PC-9 (cell line): Measurements from ENCODE around the gene PPM1E. TPM values are rescaled to one million over a fixed set of nuclear protein-coding genes. Genes with fewer than 3 reads are reported as not detected.

ENCODE experiments used
- BruUV-seq: library from RNA; stranded (reverse); fragments of 400-500 nt; replicated peaks from 2 replicates; lab custom pipeline; 2021; lab: Mats Ljungman, UMichigan
- CTCF ChIA-PET: fragments of 300-600 bp; sonication (Branson Sonifier 250); formaldehyde crosslinking; loops from one replicate; lab custom pipeline; 2022; ENCODE audit warnings: antibody characterized with exemption; lab: Charles Lee
- POLR2A ChIA-PET: fragments of 300-600 bp; sonication (Branson Sonifier 250); formaldehyde crosslinking; loops from one replicate; lab custom pipeline; 2022; ENCODE audit warnings: antibody characterized with exemption; ENCODE audit not compliant: unreplicated experiment; lab: Charles Lee
- DNase-seq, 2 experiments: peaks; one replicate each; pipeline versions ENCODE4 v3.0.0 to v3.0.0-alpha.2; 2015 to 2022; ENCODE audit warnings: mixed read lengths in 1 of 2
- H2AFZ ChIP-seq: fragments of 200-600 bp; sonication (generic); 2 replicates; pipeline ENCODE4 v1.8.1; 2017; ENCODE audit warnings: antibody characterized with exemption
- H3F3A ChIP-seq: fragments of 200-600 bp; sonication (generic); 2 replicates; pipeline ENCODE4 v1.8.1; 2017; ENCODE audit warnings: antibody characterized with exemption, mild to moderate bottlenecking, low read depth; ENCODE audit not compliant: insufficient read depth
- H3K27ac ChIP-seq: fragments of 200-600 bp; sonication (generic); 2 replicates; pipeline ENCODE4 v1.6.1; 2016; ENCODE audit warnings: mixed run types
- H3K27me3 ChIP-seq: fragments of 200-600 bp; sonication (generic); 2 replicates; pipeline ENCODE4 v1.6.1; 2016; ENCODE audit warnings: low read depth, mixed run types; ENCODE audit not compliant: insufficient read depth
- H3K36me3 ChIP-seq: fragments of 200-600 bp; sonication (generic); 2 replicates; pipeline ENCODE4 v1.6.1; 2016; ENCODE audit warnings: low read depth, mixed run types
- H3K4me1 ChIP-seq: fragments of 200-600 bp; sonication (generic); replicated peaks from 2 replicates; pipeline ENCODE4 v1.6.1; 2016; ENCODE audit warnings: mixed run types; ENCODE audit not compliant: insufficient read depth
- H3K4me2 ChIP-seq: fragments of 200-600 bp; sonication (generic); 2 replicates; pipeline ENCODE4 v1.6.1; 2017; ENCODE audit warnings: mixed run types
- H3K4me3 ChIP-seq: fragments of 200-600 bp; sonication (generic); 2 replicates; pipeline ENCODE4 v1.6.1; 2016; ENCODE audit warnings: mixed run types
- H3K79me2 ChIP-seq: fragments of 200-600 bp; sonication (generic); 2 replicates; pipeline ENCODE4 v1.6.1; 2017; ENCODE audit warnings: low read depth, mixed run types
- H3K9me2 ChIP-seq: fragments of 200-600 bp; sonication (generic); 2 replicates; pipeline ENCODE4 v1.8.1; 2017; ENCODE audit warnings: mild to moderate bottlenecking; ENCODE audit not compliant: insufficient read depth
- H3K9me3 ChIP-seq: fragments of 200-600 bp; sonication (generic); 2 replicates; pipeline ENCODE4 v1.8.1; 2016; ENCODE audit warnings: low read depth; ENCODE audit not compliant: insufficient read depth
- H4K20me1 ChIP-seq: fragments of 200-600 bp; sonication (generic); 2 replicates; pipeline ENCODE4 v1.8.1; 2017; ENCODE audit not compliant: insufficient read depth
- EZH2 ChIP-seq: fragments of 200-600 bp; sonication (generic); IDR thresholded peaks from 2 replicates; pipeline ENCODE4 v1.8.0; 2017; ENCODE audit warnings: antibody characterized with exemption, low read depth
- intact Hi-C: fragments of 100-400 bp; cut with micrococcal nuclease; formaldehyde crosslinking; loops from one replicate; pipeline ENCODE4 v1.10.0; 2022; ENCODE audit not compliant: unreplicated experiment
- total RNA-seq: library from RNA; stranded (reverse); gene quantifications from 2 replicates; pipeline ENCODE4 v1.2.3, GENCODE V29; 2021
- TF ChIP-seq, protein P1 (sequence below): fragments of 200-600 bp; sonication (generic); conservative IDR thresholded peaks from 2 replicates; pipeline ENCODE4 v1.6.1; 2017; ENCODE audit warnings: mixed run types, antibody characterized with exemption, mild to moderate bottlenecking, moderate library complexity

PPM1E gene
- total RNA-seq, 1 experiment from 2014 or later: 0.04 TPM

GRCh38 chr17:58722274-58722673 is 33.4 kb upstream of the PPM1E start:
- Histone ChIP-seq H3K9me2 (no peaks in the 10 kb centered on the region), H3K36me3 (no peaks in the 10 kb centered on the region; the same call in 1 of the 2 replicates), H3K27ac (no peak overlapping the region), H3K4me3 (no peak overlapping the region), H3K9me3 (no peaks in the 10 kb centered on the region), H2AFZ (no peak overlapping the region), H3K27me3 (no peaks in the 10 kb centered on the region), H3F3A (0 out of 2 replicates have a peak, but pooled peaks cover 3% of the 10 kb centered on the region), H4K20me1 (no peaks in the 10 kb centered on the region), H3K79me2 (no peaks in the 10 kb centered on the region), H3K4me1 (no peaks in the 10 kb centered on the region), H3K4me2 (no peak overlapping the region)
- CTCF ChIA-PET: no interaction called here
- DNase-seq: no peak
- TF ChIP-seq, protein P1, sequence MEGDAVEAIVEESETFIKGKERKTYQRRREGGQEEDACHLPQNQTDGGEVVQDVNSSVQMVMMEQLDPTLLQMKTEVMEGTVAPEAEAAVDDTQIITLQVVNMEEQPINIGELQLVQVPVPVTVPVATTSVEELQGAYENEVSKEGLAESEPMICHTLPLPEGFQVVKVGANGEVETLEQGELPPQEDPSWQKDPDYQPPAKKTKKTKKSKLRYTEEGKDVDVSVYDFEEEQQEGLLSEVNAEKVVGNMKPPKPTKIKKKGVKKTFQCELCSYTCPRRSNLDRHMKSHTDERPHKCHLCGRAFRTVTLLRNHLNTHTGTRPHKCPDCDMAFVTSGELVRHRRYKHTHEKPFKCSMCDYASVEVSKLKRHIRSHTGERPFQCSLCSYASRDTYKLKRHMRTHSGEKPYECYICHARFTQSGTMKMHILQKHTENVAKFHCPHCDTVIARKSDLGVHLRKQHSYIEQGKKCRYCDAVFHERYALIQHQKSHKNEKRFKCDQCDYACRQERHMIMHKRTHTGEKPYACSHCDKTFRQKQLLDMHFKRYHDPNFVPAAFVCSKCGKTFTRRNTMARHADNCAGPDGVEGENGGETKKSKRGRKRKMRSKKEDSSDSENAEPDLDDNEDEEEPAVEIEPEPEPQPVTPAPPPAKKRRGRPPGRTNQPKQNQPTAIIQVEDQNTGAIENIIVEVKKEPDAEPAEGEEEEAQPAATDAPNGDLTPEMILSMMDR: no peak
- no peak for TF ChIP-seq EZH2
- POLR2A ChIA-PET: no interaction called here
- intact Hi-C loops: no loop called here
- BruUV-seq: no TSS peak

- no peaks in the 10 kb centered on the region for H3K9me2 ChIP-seq
- H3K4me1 ChIP-seq: no peaks in the 10 kb centered on the region
- no peak overlapping the region for H3K27ac ChIP-seq
- 0 out of 2 replicates have a peak, but pooled peaks cover 3% of the 10 kb centered on the region for H3F3A ChIP-seq
- no TSS peak for BruUV-seq
- no peaks in the 10 kb centered on the region for H3K79me2 ChIP-seq
- ChIA-PET POLR2A (no interaction called here), CTCF (no interaction called here)
- no peak overlapping the region for H2AFZ ChIP-seq
- H3K4me3 ChIP-seq: no peak overlapping the region
- no peaks in the 10 kb centered on the region; the same call in 1 of the 2 replicates for H3K36me3 ChIP-seq
- H3K9me3 ChIP-seq: no peaks in the 10 kb centered on the region
- no peak overlapping the region for H3K4me2 ChIP-seq
- intact Hi-C loops: no loop called here
- DNase-seq: no peak
- H3K27me3 ChIP-seq: no peaks in the 10 kb centered on the region
- no peaks in the 10 kb centered on the region for H4K20me1 ChIP-seq
- TF ChIP-seq, protein P1: no peak
- TF ChIP-seq EZH2: no peak
Measured at GRCh38 chr17:58722696-58723095, 33.0 kb upstream of the PPM1E start.

DNA sequence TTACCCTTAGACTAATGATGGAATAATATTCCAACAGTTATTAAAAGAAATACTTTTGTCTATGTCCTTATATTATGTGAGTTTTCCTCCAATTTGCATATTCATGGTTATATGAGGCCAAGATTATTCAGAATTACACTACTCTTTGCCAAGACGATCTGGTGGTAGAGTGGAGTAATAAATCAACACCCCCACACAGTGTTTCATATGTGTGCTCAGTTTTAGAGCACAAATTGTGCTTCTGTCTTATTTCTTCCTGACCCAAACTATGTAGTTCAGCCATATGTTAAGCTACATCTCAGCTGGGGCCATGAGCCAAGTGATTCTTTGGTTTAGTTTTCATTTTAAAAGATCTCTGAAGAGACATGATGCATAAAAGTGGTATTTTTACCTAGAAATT is 26.9 kb upstream of the PPM1E start:
- no peak for DNase-seq
- no peaks in the 10 kb centered on the region for H3K9me3 ChIP-seq
- no peak overlapping the region for H3K4me2 ChIP-seq
- POLR2A ChIA-PET: interaction anchor here (0.7 kb wide), 1 partner anchor 154 kb away, joined by 11 read pairs; no protein-coding TSS in a partner anchor
- TF ChIP-seq EZH2: no peak
- TF ChIP-seq, protein P1: no peak
- CTCF ChIA-PET: no interaction called here
- no peaks in the 10 kb centered on the region for H3K79me2 ChIP-seq
- no peaks in the 10 kb centered on the region for H3K9me2 ChIP-seq
- H3K4me3 ChIP-seq: no peak overlapping the region
- intact Hi-C loops: no loop called here
- no peaks in the 10 kb centered on the region for H3F3A ChIP-seq
- BruUV-seq: no TSS peak
- H3K4me1 ChIP-seq: no peaks in the 10 kb centered on the region
- H3K36me3 ChIP-seq: no peaks in the 10 kb centered on the region
- H2AFZ ChIP-seq: no peak overlapping the region
- no peaks in the 10 kb centered on the region for H4K20me1 ChIP-seq
- no peaks in the 10 kb centered on the region for H3K27me3 ChIP-seq
- H3K27ac ChIP-seq: no peak overlapping the region
